ENCODE data around the gene DLGAP1.
"Not testable (repeated sequence)": the region's sequence is repeated elsewhere in the genome, so short reads cannot be mapped to it uniquely, and the experiment has no call there.

DLGAP1 gene

DNA sequence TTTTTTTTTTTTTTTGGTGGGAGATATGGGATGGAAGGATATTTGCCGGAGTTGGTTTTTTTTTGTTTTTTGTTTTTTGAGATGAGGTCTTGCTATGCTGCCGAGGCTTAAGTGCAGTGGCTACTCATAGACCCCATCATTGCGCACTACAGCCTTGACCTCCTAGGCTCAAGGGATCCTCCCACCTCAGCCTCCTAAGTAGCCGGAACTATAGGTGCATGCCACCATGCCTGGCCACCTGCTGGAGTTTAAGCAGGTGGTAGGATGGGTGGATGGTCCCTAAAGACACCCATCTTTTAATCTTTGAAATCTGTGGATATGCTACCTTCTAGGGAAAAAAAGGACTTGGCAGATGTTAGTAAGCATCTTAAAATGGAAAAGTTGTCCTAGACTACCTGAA lies 835.4 kb downstream of the DLGAP1 start:
- in situ Hi-C loops (cut with HindIII; ENCODE audit: low sequenced_read_pairs): no loop called here

DNA sequence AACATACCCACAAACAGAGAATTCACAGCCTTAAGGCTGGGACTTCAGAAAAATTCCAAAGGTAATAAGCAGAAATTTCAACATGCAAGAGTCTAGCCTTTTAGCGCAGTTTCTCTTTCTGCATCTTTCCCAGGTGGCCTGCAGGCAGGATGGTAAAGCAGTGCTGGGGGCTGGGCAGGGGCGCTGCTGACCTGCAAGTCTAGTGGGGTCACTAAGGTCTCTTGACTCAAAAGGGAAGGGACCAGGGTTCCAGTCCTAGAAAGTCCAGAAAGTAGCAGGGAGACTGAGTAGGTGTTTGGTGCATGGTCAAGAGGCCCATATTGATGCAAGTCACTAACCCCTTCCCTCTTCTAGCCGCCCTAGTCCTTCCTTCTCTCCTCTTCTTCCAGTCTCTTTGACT lies 835.9 kb downstream of the DLGAP1 start:
- in situ Hi-C loops (cut with HindIII; ENCODE audit: low sequenced_read_pairs): no loop called here

DNA sequence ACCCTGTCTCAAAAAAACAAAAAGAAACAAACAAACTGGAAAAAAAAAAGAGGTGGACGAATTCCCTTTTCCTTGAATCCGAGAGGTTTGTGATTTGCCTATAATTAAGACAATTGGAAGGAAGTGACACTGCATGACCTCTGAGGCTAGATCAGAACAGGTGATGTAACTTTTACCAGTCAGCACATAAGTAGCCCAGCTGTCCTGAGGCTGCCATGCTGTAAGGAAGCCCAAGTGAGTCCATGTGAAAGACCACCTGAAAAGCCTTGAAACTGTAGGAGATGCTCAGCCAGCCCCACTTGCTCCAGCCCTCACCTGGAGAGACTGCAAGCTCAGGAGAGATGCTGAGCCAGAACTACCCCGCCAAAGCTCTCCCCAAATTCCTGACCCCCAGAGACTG lies 838.4 kb downstream of the DLGAP1 start:
- in situ Hi-C loops (cut with HindIII; ENCODE audit: low sequenced_read_pairs): no loop called here

DNA sequence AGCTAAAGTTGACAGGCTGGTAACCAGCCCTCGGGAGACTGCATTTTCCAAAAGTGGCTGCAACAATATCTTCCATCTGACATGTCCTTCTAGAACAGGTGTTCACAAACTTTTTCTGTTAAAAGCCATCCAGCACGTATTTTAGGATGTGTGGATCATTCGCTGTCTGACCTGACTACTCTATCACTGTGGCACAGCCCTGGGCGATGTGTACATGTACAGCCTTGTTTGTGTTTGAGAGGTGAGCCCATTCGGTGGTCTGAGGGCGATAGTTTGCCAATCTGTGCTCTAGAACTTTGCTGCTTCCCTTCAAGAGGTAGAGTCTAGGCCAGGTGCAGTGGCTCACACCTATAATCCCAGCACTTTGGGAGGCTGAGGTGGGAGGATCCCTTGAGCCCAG lies 839.0 kb downstream of the DLGAP1 start:
- in situ Hi-C loops (cut with HindIII; ENCODE audit: low sequenced_read_pairs): no loop called here

DNA sequence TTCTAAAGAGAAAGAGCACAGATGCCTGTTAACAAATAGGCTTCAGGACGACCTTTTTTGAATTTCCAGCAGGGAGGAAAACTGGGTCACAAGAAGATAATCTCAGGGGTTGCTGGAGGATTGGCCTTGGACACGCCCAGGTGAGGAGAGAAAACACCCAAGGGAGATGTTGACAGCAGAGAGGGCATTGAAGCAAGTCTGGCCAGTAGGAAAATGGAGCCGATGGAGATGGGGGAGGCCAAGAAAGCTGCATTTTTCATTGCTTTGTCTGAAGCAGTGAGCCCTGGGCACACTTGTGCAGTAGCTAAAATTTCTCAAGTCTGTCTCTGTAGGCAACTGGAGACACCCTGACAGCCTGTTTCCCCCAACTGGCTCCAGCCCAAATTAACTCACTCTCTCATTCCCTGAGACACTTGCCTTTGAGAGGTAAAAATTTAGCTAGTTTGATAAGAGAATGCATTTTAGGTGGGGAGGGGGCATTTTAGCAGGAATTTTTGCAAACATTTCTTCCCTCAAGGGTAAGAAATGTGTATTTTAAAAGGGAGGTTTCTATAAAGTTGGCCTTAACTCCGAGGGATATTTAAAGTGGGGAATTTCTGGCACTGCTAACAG lies 839.6 kb downstream of the DLGAP1 start:
- in situ Hi-C loops (cut with HindIII; ENCODE audit: low sequenced_read_pairs): no loop called here

DNA sequence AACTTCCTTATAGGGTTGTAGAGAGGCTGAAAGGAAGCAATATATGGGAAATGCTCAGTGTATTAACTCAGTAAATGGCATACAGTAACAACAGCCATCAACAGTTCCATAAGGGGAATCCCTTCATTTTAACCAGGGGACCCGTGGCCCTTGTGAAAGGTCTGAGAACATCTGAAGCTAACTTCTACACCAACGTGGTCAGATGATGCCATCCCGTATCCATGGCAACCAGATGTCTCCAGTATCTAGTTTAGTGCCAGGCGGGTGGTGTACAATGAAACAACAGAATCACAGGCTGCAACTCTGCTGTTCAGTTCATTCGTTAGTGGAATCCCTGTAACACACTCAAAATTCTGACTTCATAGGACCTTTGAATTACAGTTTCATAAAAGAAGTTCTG lies 842.8 kb downstream of the DLGAP1 start:
- in situ Hi-C loops (cut with HindIII; ENCODE audit: low sequenced_read_pairs): no loop called here

DNA sequence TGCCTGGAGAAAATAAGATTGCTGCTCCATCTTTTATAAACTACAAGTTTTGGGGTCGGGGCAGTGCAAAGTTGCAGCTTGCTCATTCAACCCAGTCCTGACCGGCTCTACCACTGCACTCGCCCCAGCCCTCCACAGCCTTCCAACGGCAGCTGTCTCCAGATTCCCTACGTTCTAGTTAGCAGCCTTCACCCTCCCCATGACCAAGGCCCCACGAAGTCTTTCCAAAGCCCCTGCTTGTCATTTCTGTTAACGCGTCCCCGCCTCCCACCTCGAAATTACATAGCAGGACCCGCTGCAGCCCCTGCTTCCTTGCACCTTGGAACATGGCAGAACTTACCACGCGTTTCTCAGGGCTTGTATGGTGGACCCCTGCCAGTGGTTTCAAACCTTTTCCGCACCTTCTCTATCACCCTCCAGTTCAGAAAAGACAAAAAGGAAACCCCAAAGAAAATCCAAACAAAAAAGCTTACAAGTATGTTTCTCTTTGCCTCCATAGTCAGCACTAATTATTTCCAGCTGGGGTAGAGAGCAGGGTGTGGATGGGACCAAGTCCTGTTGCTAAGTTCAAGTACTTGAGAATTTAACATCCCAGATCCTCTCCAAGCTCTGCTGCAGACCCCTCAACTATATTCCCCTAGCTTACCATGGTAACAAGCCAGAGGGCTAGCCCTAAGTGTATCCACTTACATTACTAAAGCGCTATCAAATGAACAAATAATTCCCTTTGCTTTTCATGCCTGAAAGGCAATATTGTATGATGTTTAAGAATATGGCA lies 843.6 kb downstream of the DLGAP1 start:
- in situ Hi-C loops (cut with HindIII; ENCODE audit: low sequenced_read_pairs): no loop called here

DNA sequence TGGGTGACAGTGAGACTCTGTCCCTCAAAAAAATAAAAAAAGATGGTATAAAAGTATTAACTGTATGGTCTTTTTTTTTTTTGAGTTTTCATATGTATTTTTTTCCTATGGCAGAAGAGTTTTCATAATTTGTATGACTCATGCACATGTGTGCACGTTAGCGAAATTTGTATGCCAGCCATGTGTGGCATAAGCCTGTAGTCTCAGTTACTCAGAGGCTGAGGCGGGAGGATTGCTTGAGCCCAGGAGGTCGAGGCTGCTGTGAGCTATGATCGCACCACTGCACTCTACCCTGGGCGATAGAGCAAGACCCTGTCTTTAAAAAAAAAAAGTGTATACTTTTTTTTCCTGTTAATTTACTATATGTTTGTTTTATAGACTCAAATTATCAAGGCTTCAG lies 844.3 kb downstream of the DLGAP1 start:
- in situ Hi-C loops (cut with HindIII; ENCODE audit: low sequenced_read_pairs): no loop called here

DNA sequence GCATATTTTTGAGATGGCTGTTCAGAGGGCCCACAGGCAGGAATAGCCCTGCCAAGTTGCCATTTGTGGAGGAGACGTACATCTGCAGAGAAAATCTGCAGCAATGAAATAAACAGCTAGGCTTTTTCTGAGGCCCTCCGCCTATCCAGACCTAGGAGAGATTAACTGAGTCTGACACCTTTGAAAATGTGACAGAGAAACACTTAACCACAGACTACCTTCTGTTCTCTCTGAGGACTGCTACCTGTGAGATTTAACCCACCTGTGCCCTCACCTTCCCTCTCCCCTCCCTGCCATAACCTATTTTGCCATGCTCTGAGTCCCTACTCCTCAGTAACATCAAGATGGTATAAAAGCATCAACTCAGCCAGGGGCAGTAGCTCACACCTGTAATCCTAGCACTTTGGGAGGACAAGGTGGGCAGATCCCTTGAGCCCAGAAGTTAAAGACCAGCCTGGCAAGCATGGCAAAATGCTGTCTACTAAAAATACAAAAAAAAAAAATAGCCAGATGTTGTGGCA lies 844.9 kb downstream of the DLGAP1 start:
- in situ Hi-C loops (cut with HindIII; ENCODE audit: low sequenced_read_pairs): no loop called here

DNA sequence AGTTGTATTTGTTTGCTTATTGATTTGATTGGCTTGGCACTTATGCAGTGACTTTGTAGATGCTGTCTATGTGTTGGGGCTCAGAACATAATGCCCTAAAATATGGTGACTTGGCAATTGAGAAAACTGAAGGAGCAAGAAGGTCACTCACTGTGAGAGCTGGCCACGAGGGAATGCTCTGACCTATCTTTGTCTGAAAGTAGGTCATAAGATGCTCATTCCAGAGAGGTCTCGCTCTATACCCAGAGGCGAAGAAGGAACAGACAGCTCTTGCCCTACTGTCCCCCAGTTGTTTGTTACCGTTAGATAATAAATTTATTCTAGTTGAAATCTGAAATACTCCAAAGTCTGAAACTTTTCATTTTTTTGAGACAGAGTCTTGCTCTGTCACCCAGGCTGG lies 846.6 kb downstream of the DLGAP1 start:
- in situ Hi-C loops (cut with HindIII; ENCODE audit: low sequenced_read_pairs): no loop called here

DNA sequence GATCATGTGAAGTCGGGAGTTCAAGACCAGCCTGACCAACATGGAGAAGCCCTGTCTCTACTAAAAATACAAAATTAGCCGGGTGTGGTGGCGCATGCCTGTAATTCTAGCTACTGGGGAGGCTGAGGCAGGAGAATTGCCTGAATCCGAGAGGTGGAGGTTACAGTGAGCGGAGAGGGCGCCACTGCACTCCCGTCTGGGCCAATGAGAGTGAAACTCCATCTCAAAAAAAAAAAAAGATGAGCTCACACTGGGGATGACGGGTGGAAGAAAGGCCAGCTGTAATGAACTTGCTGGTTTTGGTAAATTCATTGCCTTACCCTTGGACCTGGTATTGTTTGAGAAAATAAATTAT lies 847.0 kb downstream of the DLGAP1 start:
- in situ Hi-C loops (cut with HindIII; ENCODE audit: low sequenced_read_pairs): not testable (repeated sequence)

DNA sequence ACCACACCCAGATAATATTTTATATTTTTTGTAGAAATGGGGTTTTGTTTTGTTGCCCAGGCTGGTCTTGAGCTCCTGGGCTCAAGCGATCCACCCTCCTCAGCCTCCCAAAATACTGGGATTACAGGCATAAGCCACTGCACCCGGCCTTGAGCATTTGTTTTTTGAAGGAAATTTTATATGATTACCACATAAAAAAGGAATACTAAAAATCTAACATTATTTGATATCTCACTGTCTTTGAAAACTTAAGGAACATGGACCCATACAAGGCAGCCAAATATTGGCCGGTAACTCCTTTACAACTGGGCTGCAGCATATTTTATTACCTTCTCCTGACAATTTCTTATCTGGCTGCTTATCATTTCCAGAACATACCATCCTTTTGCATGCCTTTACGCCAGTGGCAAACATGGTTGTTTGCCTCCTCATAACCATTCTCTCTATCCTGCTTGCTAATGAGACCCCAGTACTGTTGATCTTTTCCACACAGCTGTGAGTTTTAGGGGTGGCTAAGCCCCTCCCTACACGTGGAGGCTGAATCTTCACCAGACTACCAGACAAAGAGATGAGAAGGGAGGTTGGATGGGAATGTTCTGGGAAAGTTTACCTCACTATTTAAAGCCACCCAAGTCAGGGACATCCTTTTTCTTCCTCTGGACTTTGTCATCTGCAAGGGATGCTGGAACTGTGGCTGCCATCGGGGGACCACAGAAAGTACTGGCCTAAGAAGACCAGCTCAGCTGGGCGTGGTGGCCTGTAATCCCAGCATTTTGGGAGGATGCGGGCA lies 847.6 kb downstream of the DLGAP1 start:
- in situ Hi-C loops (cut with HindIII; ENCODE audit: low sequenced_read_pairs): no loop called here

DNA sequence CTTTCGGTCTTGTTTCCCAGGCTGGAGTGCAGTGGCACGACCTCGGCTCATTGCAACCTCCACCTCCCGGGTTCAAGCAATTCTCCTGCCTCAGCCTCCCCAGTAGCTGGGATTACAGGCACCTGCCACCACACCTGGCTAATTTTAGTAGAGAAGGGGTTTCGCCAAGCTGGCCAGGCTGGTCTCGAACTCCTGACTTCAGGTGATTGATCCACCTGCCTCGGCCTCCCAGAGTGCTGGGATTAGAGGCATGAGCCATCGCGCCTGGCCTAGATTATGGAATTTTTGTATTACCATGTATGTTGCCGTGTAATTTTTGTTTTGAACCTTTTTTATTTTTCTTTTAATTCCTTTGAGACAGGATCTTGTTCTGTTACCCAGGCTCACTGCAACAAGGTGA lies 848.2 kb downstream of the DLGAP1 start:
- in situ Hi-C loops (cut with HindIII; ENCODE audit: low sequenced_read_pairs): not testable (repeated sequence)

DNA sequence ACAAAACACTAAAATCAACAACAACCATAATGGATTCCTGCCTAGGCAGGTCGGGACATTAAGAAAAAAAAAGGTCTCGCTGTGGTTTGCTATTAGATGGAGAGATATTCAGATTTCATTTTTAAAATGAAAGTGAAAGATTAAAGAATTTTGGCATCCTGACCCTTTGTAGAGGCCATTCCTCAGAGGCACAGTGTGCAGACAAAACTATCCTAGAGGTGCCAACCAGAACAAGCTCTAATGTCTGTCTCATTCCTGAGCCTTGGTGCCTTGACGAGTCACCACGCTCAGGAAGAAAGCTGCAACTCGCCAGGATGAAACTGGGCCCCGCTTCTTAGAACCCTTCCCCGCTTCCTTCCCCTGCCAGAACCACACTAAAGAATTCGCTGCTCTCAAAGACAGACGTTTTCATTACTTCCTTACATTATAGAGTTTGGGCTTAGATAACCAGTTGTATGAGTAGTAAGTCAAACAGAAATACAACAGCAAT lies 849.1 kb downstream of the DLGAP1 start:
- in situ Hi-C loops (cut with HindIII; ENCODE audit: low sequenced_read_pairs): no loop called here

DNA sequence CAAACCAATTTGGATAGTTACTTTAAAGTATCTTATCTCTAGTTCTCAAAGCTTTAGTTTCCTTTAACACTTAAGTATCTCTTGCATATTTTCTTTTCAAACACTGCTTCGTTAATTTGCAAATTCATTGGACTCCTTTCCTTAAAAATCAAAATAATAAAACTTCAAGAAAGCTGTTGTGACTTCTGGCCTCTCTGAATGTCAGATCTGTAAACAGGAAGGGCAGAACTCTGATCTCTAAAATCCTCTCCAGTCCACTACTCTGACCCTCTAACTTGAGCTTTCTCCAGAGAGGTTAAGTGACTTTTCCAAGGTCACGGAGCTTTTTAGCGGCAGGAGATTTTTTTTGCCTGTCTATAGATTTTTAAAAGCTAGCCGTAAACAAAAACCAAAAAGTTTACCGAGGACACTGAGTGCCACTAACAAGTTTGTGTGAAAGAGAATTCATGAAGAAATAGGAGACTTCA lies 849.6 kb downstream of the DLGAP1 start:
- in situ Hi-C loops (cut with HindIII; ENCODE audit: low sequenced_read_pairs): no loop called here

DNA sequence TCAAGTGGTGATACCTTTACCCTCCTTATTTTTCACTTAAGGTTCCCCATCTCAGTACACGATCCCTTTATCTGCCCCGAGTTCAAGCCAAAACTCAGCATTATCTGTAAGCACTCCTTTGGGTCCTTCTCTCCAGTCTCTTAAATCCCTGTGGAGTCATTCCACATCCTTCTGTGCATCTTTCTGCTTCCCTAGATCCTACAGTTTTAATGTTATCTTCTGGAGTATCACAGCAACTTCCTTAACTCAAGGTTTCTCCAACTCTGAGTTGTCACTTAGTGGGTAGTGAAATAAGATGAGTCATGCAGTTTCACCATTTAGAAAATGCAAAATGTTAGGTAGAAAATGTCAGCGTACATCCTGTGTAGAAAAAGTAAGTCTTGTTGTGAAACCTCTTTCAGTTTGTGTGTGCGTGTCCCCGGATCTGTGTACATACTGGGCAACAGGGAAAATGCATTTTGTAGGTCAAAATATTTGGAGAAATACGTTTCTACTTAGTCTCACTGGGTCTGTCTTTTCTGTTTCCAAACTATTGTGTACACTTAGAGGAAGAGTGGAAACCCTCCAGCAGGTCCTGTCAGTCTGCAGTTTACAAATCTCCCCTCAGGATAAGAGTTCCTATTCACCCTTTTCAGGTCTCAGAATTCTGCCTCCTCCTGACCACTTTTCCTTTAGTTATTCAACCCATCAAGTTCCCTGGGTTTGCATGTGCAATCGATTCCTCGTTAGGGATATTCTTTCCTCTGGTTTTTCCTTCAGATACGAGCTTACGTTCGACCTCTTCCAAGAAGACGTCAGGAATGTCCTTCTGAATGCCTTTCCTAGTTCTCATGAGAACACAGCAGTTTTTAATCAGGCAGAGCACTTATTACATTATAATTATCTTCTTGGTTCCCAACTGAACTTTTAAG lies 850.4 kb downstream of the DLGAP1 start:
- in situ Hi-C loops (cut with HindIII; ENCODE audit: low sequenced_read_pairs): no loop called here

DNA sequence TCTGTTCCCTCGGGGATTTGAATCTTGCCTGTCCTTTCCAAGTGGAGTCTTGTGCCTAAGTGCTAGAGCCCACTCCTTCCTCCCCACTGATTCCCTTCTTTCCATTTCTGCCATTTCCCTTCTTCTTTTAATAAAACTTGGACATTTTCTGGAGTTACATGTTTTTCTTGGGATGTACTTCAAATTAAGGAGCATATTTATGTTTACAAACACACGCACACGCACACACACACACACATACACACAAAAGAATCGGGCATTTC lies 850.9 kb downstream of the DLGAP1 start:
- in situ Hi-C loops (cut with HindIII; ENCODE audit: low sequenced_read_pairs): no loop called here

DNA sequence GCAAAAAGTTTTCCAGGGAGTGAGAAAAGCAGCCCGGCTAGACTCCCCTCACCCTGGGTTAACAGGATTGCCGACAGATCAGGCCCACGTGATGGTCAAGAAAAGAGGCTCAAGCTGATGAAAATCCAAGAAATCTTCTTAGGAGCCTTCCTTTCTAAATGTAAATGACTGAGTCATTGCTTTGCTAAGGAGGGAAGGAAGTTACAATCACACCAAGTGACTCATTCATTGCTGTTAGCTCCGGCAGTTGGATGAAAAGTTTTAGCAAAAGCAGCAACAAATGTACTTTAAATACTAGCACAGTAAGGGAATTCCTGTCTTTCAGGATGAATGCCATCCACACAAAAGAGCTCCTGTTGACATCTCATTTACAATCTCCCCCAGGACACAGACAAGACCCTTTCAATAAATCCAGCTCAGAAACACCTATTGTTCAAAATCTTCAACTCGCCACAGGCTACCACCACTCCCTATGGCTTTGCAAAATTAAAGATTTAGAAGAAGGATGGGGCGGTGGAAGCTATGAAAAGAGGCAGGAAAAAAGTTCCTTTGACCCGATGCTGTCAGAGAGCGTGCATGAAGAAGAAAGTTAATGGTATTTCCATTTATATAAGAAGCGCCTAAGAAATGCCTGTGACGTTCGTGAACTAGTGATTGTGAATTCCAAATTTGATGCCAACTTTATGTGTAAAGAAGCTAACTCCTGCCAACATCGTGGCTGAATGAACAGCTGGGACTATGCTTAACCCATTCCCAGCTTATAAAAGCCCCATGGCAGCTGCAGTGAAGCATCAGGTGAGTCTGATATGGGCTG lies 851.5 kb downstream of the DLGAP1 start:
- in situ Hi-C loops (cut with HindIII; ENCODE audit: low sequenced_read_pairs): no loop called here

DNA sequence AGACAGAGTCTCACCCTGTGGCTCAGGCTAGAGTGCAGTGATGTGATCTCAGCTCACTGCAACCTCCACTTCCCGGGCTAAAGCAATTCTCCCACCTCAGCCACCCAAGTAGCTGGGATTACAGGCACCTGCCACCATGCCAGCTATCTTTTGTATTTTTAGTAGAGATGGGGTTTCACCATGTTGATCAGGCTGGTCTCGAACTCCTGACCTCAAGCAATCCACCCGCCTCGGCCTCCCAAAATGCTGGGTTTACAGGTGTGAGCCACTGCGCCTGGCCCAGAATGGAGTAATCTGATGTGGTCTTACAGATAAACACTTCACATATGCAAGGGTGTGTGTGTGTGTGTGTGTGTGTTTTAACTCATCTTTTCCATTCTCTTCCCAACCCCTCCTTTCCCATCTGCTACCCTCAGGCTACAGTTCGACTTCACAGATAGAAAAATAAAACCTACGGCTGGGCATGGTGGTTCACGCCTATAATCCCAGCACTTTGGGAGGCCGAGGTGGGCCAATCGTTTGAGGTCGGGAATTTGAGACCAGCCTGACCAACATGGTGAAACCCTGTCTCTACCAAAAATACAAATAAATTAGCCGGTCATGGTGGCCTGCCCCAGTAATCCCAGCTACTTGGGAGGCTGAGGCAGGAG lies 853.9 kb downstream of the DLGAP1 start:
- in situ Hi-C loops (cut with HindIII; ENCODE audit: low sequenced_read_pairs): not testable (repeated sequence)

All from DLD1 (cell line).